ENCODE data around the gene KCNJ10.

Gene KCNJ10

GRCh38 chr1:160080381-160081100 is 10.6 kb upstream of the KCNJ10 start:
- no peak overlapping the region for H3K4me3 Mint-ChIP-seq
- no peak overlapping the region for H3K27ac Mint-ChIP-seq
- ATAC-seq: no peak
- no peaks in the 10 kb centered on the region for H3K9me3 Mint-ChIP-seq
- H3K27me3 Mint-ChIP-seq: peaks cover 69% of the 10 kb centered on the region
- no peak for DNase-seq
- peaks cover 21% of the 10 kb centered on the region for H3K4me1 Mint-ChIP-seq

GRCh38 chr1:160079448-160079847 is 9.5 kb upstream of the KCNJ10 start:
- peaks cover 78% of the 10 kb centered on the region for H3K27me3 Mint-ChIP-seq
- H3K9me3 Mint-ChIP-seq: no peaks in the 10 kb centered on the region
- no peak for ATAC-seq
- no peak for DNase-seq
- peaks cover 19% of the 10 kb centered on the region for H3K4me1 Mint-ChIP-seq
- no peak overlapping the region for H3K4me3 Mint-ChIP-seq
- H3K27ac Mint-ChIP-seq: no peak overlapping the region

- peak; percentile 67 to 73 for DNase-seq
- peaks cover 81% of the 10 kb centered on the region for H3K27me3 Mint-ChIP-seq
- H3K4me1 Mint-ChIP-seq: peaks cover 13% of the 10 kb centered on the region
These were observed 8.7 kb upstream of the KCNJ10 start for GRCh38 chr1:160078512-160079195.

GRCh38 chr1:160077486-160077885 is 7.5 kb upstream of the KCNJ10 start:
- no peak for ATAC-seq
- DNase-seq: no peak
- no peak overlapping the region for H3K4me3 Mint-ChIP-seq
- H3K4me1 Mint-ChIP-seq: peaks cover 13% of the 10 kb centered on the region
- peaks cover 76% of the 10 kb centered on the region for H3K27me3 Mint-ChIP-seq
- H3K27ac Mint-ChIP-seq: no peak overlapping the region
- H3K9me3 Mint-ChIP-seq: no peaks in the 10 kb centered on the region

More at GRCh38 chr1:160078512-160079195, 8.7 kb upstream of the KCNJ10 start:
- no peaks in the 10 kb centered on the region for H3K9me3 Mint-ChIP-seq
- H3K4me3 Mint-ChIP-seq: no peak overlapping the region
- H3K27ac Mint-ChIP-seq: no peak overlapping the region
- peak; percentile 91 for ATAC-seq

- ATAC-seq (no peak), DNase-seq (no peak)
- Mint-ChIP-seq H3K9me3 (no peaks in the 10 kb centered on the region), H3K27me3 (peaks cover 75% of the 10 kb centered on the region), H3K4me3 (no peak overlapping the region), H3K27ac (no peak overlapping the region), H3K4me1 (peaks cover 9% of the 10 kb centered on the region)
These were observed 6.3 kb upstream of the KCNJ10 start for GRCh38 chr1:160076295-160076694.

- H3K9me3 Mint-ChIP-seq: no peaks in the 10 kb centered on the region
- H3K4me1 Mint-ChIP-seq: peaks cover 5% of the 10 kb centered on the region
- H3K27me3 Mint-ChIP-seq: peaks cover 75% of the 10 kb centered on the region
- no peak overlapping the region for H3K4me3 Mint-ChIP-seq
- no peak overlapping the region for H3K27ac Mint-ChIP-seq
- no peak for DNase-seq
- ATAC-seq: no peak
These were observed 5.9 kb upstream of the KCNJ10 start for GRCh38 chr1:160075836-160076235.

GRCh38 chr1:160074865-160075264 is 4.9 kb upstream of the KCNJ10 start:
- DNase-seq: no peak
- peaks cover 75% of the 10 kb centered on the region for H3K27me3 Mint-ChIP-seq

GRCh38 chr1:160071289-160071688 is 1.3 kb upstream of the KCNJ10 start:
- peaks cover 15% of the 10 kb centered on the region for H3K4me1 Mint-ChIP-seq
- DNase-seq (no peak), ATAC-seq (no peak)
- no peak overlapping the region for H3K4me3 Mint-ChIP-seq
- H3K9me3 Mint-ChIP-seq: no peaks in the 10 kb centered on the region
- peaks cover 64% of the 10 kb centered on the region for H3K27me3 Mint-ChIP-seq
- no peak overlapping the region for H3K27ac Mint-ChIP-seq

More at GRCh38 chr1:160074865-160075264, 4.9 kb upstream of the KCNJ10 start:
- Mint-ChIP-seq H3K27ac (no peak overlapping the region), H3K9me3 (no peaks in the 10 kb centered on the region), H3K4me1 (peaks cover 10% of the 10 kb centered on the region), H3K4me3 (no peak overlapping the region)
- no peak for ATAC-seq

GRCh38 chr1:160070243-160071163 is 543 bp upstream of the KCNJ10 start:
- DNase-seq (peak; percentile 51 to 62), ATAC-seq (peak; percentile 84)
- H3K4me3 Mint-ChIP-seq: peak overlapping the region; percentile 84 to 93
- H3K4me1 Mint-ChIP-seq: peaks cover 15% of the 10 kb centered on the region
- H3K9me3 Mint-ChIP-seq: no peaks in the 10 kb centered on the region
- H3K27me3 Mint-ChIP-seq: peaks cover 57% of the 10 kb centered on the region
- no peak overlapping the region for H3K27ac Mint-ChIP-seq

- ATAC-seq (no peak), DNase-seq (no peak)
- Mint-ChIP-seq H3K9me3 (no peaks in the 10 kb centered on the region), H3K4me3 (no peak overlapping the region), H3K27me3 (peaks cover 45% of the 10 kb centered on the region), H3K4me1 (peaks cover 15% of the 10 kb centered on the region), H3K27ac (no peak overlapping the region)
These were observed 1.7 kb downstream of the KCNJ10 start for GRCh38 chr1:160068225-160068624.

GRCh38 chr1:160066829-160067745 is 2.9 kb downstream of the KCNJ10 start:
- Mint-ChIP-seq H3K4me3 (no peak overlapping the region), H3K27me3 (peaks cover 37% of the 10 kb centered on the region), H3K27ac (no peak overlapping the region), H3K9me3 (no peaks in the 10 kb centered on the region), H3K4me1 (peaks cover 15% of the 10 kb centered on the region)
- DNase-seq (no peak), ATAC-seq (no peak)

GRCh38 chr1:160064746-160065145 is 5.2 kb downstream of the KCNJ10 start:
- ATAC-seq: no peak
- H3K9me3 Mint-ChIP-seq: no peaks in the 10 kb centered on the region
- peaks cover 19% of the 10 kb centered on the region for H3K27me3 Mint-ChIP-seq
- no peak overlapping the region for H3K4me3 Mint-ChIP-seq
- peaks cover 4% of the 10 kb centered on the region for H3K4me1 Mint-ChIP-seq
- no peak for DNase-seq
- H3K27ac Mint-ChIP-seq: no peak overlapping the region

GRCh38 chr1:160064164-160064563 is 5.8 kb downstream of the KCNJ10 start:
- ATAC-seq (no peak), DNase-seq (no peak)
- Mint-ChIP-seq H3K9me3 (no peaks in the 10 kb centered on the region), H3K4me1 (no peaks in the 10 kb centered on the region), H3K27me3 (peaks cover 19% of the 10 kb centered on the region), H3K4me3 (no peak overlapping the region), H3K27ac (no peak overlapping the region)

GRCh38 chr1:160063176-160063575 is 6.8 kb downstream of the KCNJ10 start:
- no peak for ATAC-seq
- no peak for DNase-seq
- no peak overlapping the region for H3K27ac Mint-ChIP-seq
- H3K27me3 Mint-ChIP-seq: peaks cover 17% of the 10 kb centered on the region
- H3K4me1 Mint-ChIP-seq: no peaks in the 10 kb centered on the region
- H3K9me3 Mint-ChIP-seq: no peaks in the 10 kb centered on the region
- no peak overlapping the region for H3K4me3 Mint-ChIP-seq

- Mint-ChIP-seq H3K4me3 (no peak overlapping the region), H3K27me3 (peaks cover 17% of the 10 kb centered on the region), H3K27ac (no peak overlapping the region), H3K4me1 (no peaks in the 10 kb centered on the region), H3K9me3 (no peaks in the 10 kb centered on the region)
- ATAC-seq (peak; percentile 41), DNase-seq (no peak)
These were observed 7.8 kb downstream of the KCNJ10 start for GRCh38 chr1:160062230-160062532.
